ENCODE measurements around the gene LHFPL3.

LHFPL3 gene

GRCh38 chr7:104528142-104528541, 199.7 kb downstream of the LHFPL3 start:
- H3K27me3 Mint-ChIP-seq (ENCODE audit: low read depth, poor library complexity): peaks cover 4% of the 10 kb centered on the region
- H3K4me3 Mint-ChIP-seq: no peak overlapping the region
- no peak overlapping the region for H3K27ac Mint-ChIP-seq
- H3K36me3 Mint-ChIP-seq (ENCODE audit: low read depth): no peaks in the 10 kb centered on the region
- no peak for TF ChIP-seq CTCF (IDR thresholded peaks at IDR 0.05)
- no peaks in the 10 kb centered on the region for H3K4me1 Mint-ChIP-seq
- no peak for DNase-seq
- no peaks in the 10 kb centered on the region for H3K9me3 Mint-ChIP-seq

- no peak for TF ChIP-seq CTCF (IDR thresholded peaks at IDR 0.05)
- DNase-seq: no peak
- peaks cover 4% of the 10 kb centered on the region for H3K27me3 Mint-ChIP-seq (ENCODE audit: low read depth, poor library complexity)
Observed at GRCh38 chr7:104529567-104529966, 201.2 kb downstream of the LHFPL3 start.

GRCh38 chr7:104530251-104530650, 201.8 kb downstream of the LHFPL3 start:
- no peaks in the 10 kb centered on the region for H3K36me3 Mint-ChIP-seq (ENCODE audit: low read depth)
- H3K27ac Mint-ChIP-seq: no peak overlapping the region
- no peak for DNase-seq
- peaks cover 4% of the 10 kb centered on the region for H3K27me3 Mint-ChIP-seq (ENCODE audit: low read depth, poor library complexity)
- H3K4me3 Mint-ChIP-seq: no peak overlapping the region
- no peaks in the 10 kb centered on the region for H3K4me1 Mint-ChIP-seq
- TF ChIP-seq CTCF (IDR thresholded peaks at IDR 0.05): no peak
- peaks cover 1% of the 10 kb centered on the region for H3K9me3 Mint-ChIP-seq

More at GRCh38 chr7:104529567-104529966, 201.2 kb downstream of the LHFPL3 start:
- no peak overlapping the region for H3K4me3 Mint-ChIP-seq
- no peaks in the 10 kb centered on the region for H3K4me1 Mint-ChIP-seq
- no peaks in the 10 kb centered on the region for H3K9me3 Mint-ChIP-seq
- no peak overlapping the region for H3K27ac Mint-ChIP-seq
- no peaks in the 10 kb centered on the region for H3K36me3 Mint-ChIP-seq (ENCODE audit: low read depth)

- H3K4me3 Mint-ChIP-seq: no peak overlapping the region
- no peaks in the 10 kb centered on the region for H3K36me3 Mint-ChIP-seq (ENCODE audit: low read depth)
- peaks cover 15% of the 10 kb centered on the region for H3K27me3 Mint-ChIP-seq (ENCODE audit: low read depth, poor library complexity)
- H3K27ac Mint-ChIP-seq: no peak overlapping the region
- DNase-seq: no peak
- no peaks in the 10 kb centered on the region for H3K4me1 Mint-ChIP-seq
- peaks cover 6% of the 10 kb centered on the region for H3K9me3 Mint-ChIP-seq
- no peak for TF ChIP-seq CTCF (IDR thresholded peaks at IDR 0.05)
Observed at GRCh38 chr7:104534149-104534548, 205.7 kb downstream of the LHFPL3 start.

GRCh38 chr7:104535841-104536240, 207.4 kb downstream of the LHFPL3 start:
- Mint-ChIP-seq H3K36me3 (ENCODE audit: low read depth) (no peaks in the 10 kb centered on the region), H3K4me3 (no peak overlapping the region), H3K9me3 (peaks cover 6% of the 10 kb centered on the region), H3K27me3 (ENCODE audit: low read depth, poor library complexity) (peaks cover 13% of the 10 kb centered on the region), H3K27ac (no peak overlapping the region), H3K4me1 (no peaks in the 10 kb centered on the region)
- no peak for DNase-seq
- no peak for TF ChIP-seq CTCF (IDR thresholded peaks at IDR 0.05)

- TF ChIP-seq CTCF (IDR thresholded peaks at IDR 0.05): no peak
- Mint-ChIP-seq H3K4me1 (no peaks in the 10 kb centered on the region), H3K4me3 (no peak overlapping the region), H3K27ac (no peak overlapping the region), H3K9me3 (peaks cover 6% of the 10 kb centered on the region), H3K36me3 (ENCODE audit: low read depth) (no peaks in the 10 kb centered on the region), H3K27me3 (ENCODE audit: low read depth, poor library complexity) (peaks cover 15% of the 10 kb centered on the region)
- no peak for DNase-seq
Observed at GRCh38 chr7:104536956-104537355, 208.6 kb downstream of the LHFPL3 start.
